Neural cell (in vitro differentiated cells): Measurements from ENCODE around the gene ANKIB1.

ENCODE experiments used
- EZH2 ChIP-seq: fragments of 200-600, 300-800 bp; shearing (Covaris generic), sonication (generic); IDR thresholded peaks from 2 replicates; pipeline ENCODE4 v1.6.1; 2014; ENCODE audit warnings: antibody characterized with exemption, low read length, borderline replicate concordance, mild to moderate bottlenecking; ENCODE audit not compliant: insufficient read depth, poor library complexity, severe bottlenecking
- MXI1 ChIP-seq: fragments of 450-650 bp; conservative IDR thresholded peaks from 2 replicates; pipeline ENCODE4 v1.6.1; 2014; ENCODE audit warnings: antibody characterized with exemption, mild to moderate bottlenecking; ENCODE audit not compliant: poor library complexity, severe bottlenecking
- POLR2AphosphoS5 ChIP-seq: IDR thresholded peaks from 2 replicates; pipeline ENCODE4 v1.6.1; 2012
- RAD21 ChIP-seq: fragments of 450-650 bp; conservative IDR thresholded peaks from 2 replicates; pipeline ENCODE4 v1.6.1; 2014; ENCODE audit warnings: antibody characterized with exemption, mild to moderate bottlenecking, moderate library complexity
- REST ChIP-seq: IDR thresholded peaks from 2 replicates; pipeline ENCODE4 v1.6.1; 2012; ENCODE audit warnings: borderline replicate concordance
- SMC3 ChIP-seq: fragments of 450-650 bp; conservative IDR thresholded peaks from 2 replicates; pipeline ENCODE4 v1.6.1; 2014; ENCODE audit warnings: antibody characterized with exemption, mild to moderate bottlenecking, moderate library complexity; ENCODE audit not compliant: poor library complexity
- TAF1 ChIP-seq: IDR thresholded peaks from 2 replicates; pipeline ENCODE4 v1.6.1; 2012; ENCODE audit warnings: low read depth
- TF ChIP-seq, protein P1 (sequence below): fragments of 450-650 bp; IDR thresholded peaks from 2 replicates; pipeline ENCODE4 v1.5.1; 2014; ENCODE audit warnings: antibody characterized with exemption, mild to moderate bottlenecking, moderate library complexity; ENCODE audit not compliant: poor library complexity, severe bottlenecking

- no peak for TF ChIP-seq REST
- TF ChIP-seq, protein P1, sequence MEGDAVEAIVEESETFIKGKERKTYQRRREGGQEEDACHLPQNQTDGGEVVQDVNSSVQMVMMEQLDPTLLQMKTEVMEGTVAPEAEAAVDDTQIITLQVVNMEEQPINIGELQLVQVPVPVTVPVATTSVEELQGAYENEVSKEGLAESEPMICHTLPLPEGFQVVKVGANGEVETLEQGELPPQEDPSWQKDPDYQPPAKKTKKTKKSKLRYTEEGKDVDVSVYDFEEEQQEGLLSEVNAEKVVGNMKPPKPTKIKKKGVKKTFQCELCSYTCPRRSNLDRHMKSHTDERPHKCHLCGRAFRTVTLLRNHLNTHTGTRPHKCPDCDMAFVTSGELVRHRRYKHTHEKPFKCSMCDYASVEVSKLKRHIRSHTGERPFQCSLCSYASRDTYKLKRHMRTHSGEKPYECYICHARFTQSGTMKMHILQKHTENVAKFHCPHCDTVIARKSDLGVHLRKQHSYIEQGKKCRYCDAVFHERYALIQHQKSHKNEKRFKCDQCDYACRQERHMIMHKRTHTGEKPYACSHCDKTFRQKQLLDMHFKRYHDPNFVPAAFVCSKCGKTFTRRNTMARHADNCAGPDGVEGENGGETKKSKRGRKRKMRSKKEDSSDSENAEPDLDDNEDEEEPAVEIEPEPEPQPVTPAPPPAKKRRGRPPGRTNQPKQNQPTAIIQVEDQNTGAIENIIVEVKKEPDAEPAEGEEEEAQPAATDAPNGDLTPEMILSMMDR, result no peak
- TF ChIP-seq POLR2AphosphoS5, result no peak
- TF ChIP-seq RAD21, result no peak
- no peak for TF ChIP-seq MXI1
- no peak for TF ChIP-seq SMC3
- TF ChIP-seq EZH2, result no peak
- no peak for TF ChIP-seq TAF1
Measured at GRCh38 chr7:92333866-92334265, 88.1 kb downstream of the ANKIB1 start.
